GM12892 (cell line): Measurements from ENCODE around the gene GSG1L.

Experiments
- POLR2AphosphoS5 ChIP-seq: IDR thresholded peaks from 2 replicates; pipeline ENCODE4 v1.6.1; 2011; ENCODE audit warnings: low read depth, low read length, control low read depth
- TAF1 ChIP-seq: IDR thresholded peaks from 2 replicates; pipeline ENCODE4 v1.6.1; 2011; ENCODE audit warnings: low read depth, mild to moderate bottlenecking, control low read depth, low read length, borderline replicate concordance

- TF ChIP-seq POLR2AphosphoS5: no peak
- no peak for TF ChIP-seq TAF1
Observed at GRCh38 chr16:27759967-27760788, 303.3 kb downstream of the GSG1L start.
